Measurements from ENCODE around the gene XPO4. TPM values are rescaled to one million over a fixed set of nuclear protein-coding genes. Genes with fewer than 3 reads are reported as not detected.

The XPO4 gene
- total and polyA plus RNA-seq, 2 of the 13 experiments (the other 11 are each of a cell fraction or from before 2014, with no cell fraction given), result 8.4 to 24.8 TPM

- TF ChIP-seq SMAD1 (CRISPR knock-in tag; IDR thresholded peaks at IDR 0.05; ENCODE audit: borderline replicate concordance, low read depth), result 0 out of 2 replicates have a peak, but pooled peaks have one; percentile 37
- TF ChIP-seq CBX2 (IDR thresholded peaks at IDR 0.05; ENCODE audit: low read depth, low read length), result no peak
- no peak for TF ChIP-seq CBX2 (CRISPR knock-in tag; IDR thresholded peaks at IDR 0.05; ENCODE audit: low read depth)
- TF ChIP-seq SMAD9 (CRISPR knock-in tag; IDR thresholded peaks at IDR 0.05), result no peak
- TF ChIP-seq CENPT (CRISPR knock-in tag; IDR thresholded peaks at IDR 0.05; ENCODE audit: low read depth), result no peak
- 0 out of 2 replicates have a peak, but pooled peaks have one; percentile 50 for TF ChIP-seq ZNF292 (CRISPR knock-in tag; IDR thresholded peaks at IDR 0.05; ENCODE audit: borderline replicate concordance, low read depth)
- TF ChIP-seq SAP130 (CRISPR knock-in tag; IDR thresholded peaks at IDR 0.05; ENCODE audit: low read depth), result peak; percentile 89
- TF ChIP-seq ZNF619 (CRISPR knock-in tag; IDR thresholded peaks at IDR 0.05), result no peak
- TF ChIP-seq, protein P1, sequence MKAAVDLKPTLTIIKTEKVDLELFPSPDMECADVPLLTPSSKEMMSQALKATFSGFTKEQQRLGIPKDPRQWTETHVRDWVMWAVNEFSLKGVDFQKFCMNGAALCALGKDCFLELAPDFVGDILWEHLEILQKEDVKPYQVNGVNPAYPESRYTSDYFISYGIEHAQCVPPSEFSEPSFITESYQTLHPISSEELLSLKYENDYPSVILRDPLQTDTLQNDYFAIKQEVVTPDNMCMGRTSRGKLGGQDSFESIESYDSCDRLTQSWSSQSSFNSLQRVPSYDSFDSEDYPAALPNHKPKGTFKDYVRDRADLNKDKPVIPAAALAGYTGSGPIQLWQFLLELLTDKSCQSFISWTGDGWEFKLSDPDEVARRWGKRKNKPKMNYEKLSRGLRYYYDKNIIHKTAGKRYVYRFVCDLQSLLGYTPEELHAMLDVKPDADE (CRISPR knock-in tag; IDR thresholded peaks at IDR 0.05), result no peak
- TF ChIP-seq MAFK (conservative IDR thresholded peaks at IDR 0.05 in 1 of 2, IDR thresholded peaks at IDR 0.05 in 1 of 2; ENCODE audit: low read length in 2 of 2), result peak in 1 of 2 experiments; percentile 40; a peak in 2 of 4 replicates
- 0 out of 2 replicates have a peak, but pooled peaks have one; percentile 18 for TF ChIP-seq ATF3 (CRISPR knock-in tag; IDR thresholded peaks at IDR 0.05)
- TF ChIP-seq, protein P2, sequence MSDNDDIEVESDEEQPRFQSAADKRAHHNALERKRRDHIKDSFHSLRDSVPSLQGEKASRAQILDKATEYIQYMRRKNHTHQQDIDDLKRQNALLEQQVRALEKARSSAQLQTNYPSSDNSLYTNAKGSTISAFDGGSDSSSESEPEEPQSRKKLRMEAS (IDR thresholded peaks at IDR 0.05), result peak; percentile 96
- 0 out of 2 replicates have a peak, but pooled peaks have one; percentile 23 for TF ChIP-seq BRCA1 (CRISPR knock-in tag; IDR thresholded peaks at IDR 0.05)
- no peak for TF ChIP-seq ZNF615 (CRISPR knock-in tag; IDR thresholded peaks at IDR 0.05; ENCODE audit: borderline replicate concordance)
- TF ChIP-seq NR0B2 (CRISPR knock-in tag; IDR thresholded peaks at IDR 0.05), result peak; percentile 61; the same call in 1 of the 2 replicates
- TF ChIP-seq ZNF101 (CRISPR knock-in tag; IDR thresholded peaks at IDR 0.05; ENCODE audit: borderline replicate concordance, low read depth), result no peak
- 0 out of 2 replicates have a peak, but pooled peaks have one; percentile 38 for TF ChIP-seq MLXIP (CRISPR knock-in tag; IDR thresholded peaks at IDR 0.05; ENCODE audit: borderline replicate concordance)
- no peak for TF ChIP-seq ZNF225 (CRISPR knock-in tag; IDR thresholded peaks at IDR 0.05)
- no peak for TF ChIP-seq KLF6 (CRISPR knock-in tag; IDR thresholded peaks at IDR 0.05)
- TF ChIP-seq SALL2 (CRISPR knock-in tag; IDR thresholded peaks at IDR 0.05), result 0 out of 2 replicates have a peak, but pooled peaks have one; percentile 8
Observed at GRCh38 chr13:20901668-20902437, 693 bp downstream of the XPO4 start (continued).

Measured in HepG2 (cell line).